Measurements from ENCODE around the gene CTIF.

GRCh38 chr18:48732767-48733424 is 194.1 kb downstream of the CTIF start:
- TF ChIP-seq CTCF (IDR thresholded peaks at IDR 0.05) (no peak), POLR2A (IDR thresholded peaks at IDR 0.05) (no peak)

All from heart left ventricle (tissue), 13 donors.